Measurements from ENCODE around the gene PLXNA3.

DNA sequence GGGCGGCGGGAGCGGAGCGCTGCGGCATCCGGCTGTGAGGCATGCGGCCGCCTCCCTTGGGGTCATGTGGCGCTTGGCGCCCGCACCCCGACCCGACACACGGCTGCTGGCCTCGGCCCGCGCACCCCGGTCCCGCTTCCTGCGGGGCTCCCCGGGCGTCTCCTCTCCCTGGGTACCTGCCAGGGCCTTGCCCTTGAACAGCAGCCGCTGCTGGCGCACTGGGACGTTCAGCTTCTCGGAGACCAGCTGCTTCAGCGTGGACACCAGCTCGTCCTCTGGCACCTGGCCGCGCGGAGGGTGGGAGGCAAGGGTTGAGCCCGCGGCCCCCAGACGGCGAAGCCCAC is 27.9 kb downstream of the PLXNA3 start:
- no peak for TF ChIP-seq EZH2phosphoT487 (conservative IDR thresholded peaks at IDR 0.05; ENCODE audit: low read length)
- TF ChIP-seq, protein P1, sequence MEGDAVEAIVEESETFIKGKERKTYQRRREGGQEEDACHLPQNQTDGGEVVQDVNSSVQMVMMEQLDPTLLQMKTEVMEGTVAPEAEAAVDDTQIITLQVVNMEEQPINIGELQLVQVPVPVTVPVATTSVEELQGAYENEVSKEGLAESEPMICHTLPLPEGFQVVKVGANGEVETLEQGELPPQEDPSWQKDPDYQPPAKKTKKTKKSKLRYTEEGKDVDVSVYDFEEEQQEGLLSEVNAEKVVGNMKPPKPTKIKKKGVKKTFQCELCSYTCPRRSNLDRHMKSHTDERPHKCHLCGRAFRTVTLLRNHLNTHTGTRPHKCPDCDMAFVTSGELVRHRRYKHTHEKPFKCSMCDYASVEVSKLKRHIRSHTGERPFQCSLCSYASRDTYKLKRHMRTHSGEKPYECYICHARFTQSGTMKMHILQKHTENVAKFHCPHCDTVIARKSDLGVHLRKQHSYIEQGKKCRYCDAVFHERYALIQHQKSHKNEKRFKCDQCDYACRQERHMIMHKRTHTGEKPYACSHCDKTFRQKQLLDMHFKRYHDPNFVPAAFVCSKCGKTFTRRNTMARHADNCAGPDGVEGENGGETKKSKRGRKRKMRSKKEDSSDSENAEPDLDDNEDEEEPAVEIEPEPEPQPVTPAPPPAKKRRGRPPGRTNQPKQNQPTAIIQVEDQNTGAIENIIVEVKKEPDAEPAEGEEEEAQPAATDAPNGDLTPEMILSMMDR (IDR thresholded peaks at IDR 0.05; ENCODE audit: insufficient read depth, low read length, poor library complexity, severe bottlenecking): no peak
